ENCODE data around the gene EPSTI1.

- TF ChIP-seq CTCF (IDR thresholded peaks at IDR 0.05) (no peak), RFX5 (IDR thresholded peaks at IDR 0.05; ENCODE audit: low read length) (no peak), EP300 (IDR thresholded peaks at IDR 0.05; ENCODE audit: borderline replicate concordance in 1 of 2, low read depth in 1 of 2, low read length in 1 of 2) (no peak), MAX (IDR thresholded peaks at IDR 0.05; ENCODE audit: low read depth) (no peak), RAD21 (IDR thresholded peaks at IDR 0.05; ENCODE audit: low read length) (no peak)
Observed at GRCh38 chr13:43026262-43026661, 34.2 kb upstream of the EPSTI1 start.
